Right lobe of liver (tissue), 6 donors: Measurements from ENCODE around the gene RRAS2. TPM values are rescaled to one million over a fixed set of nuclear protein-coding genes. Genes with fewer than 3 reads are reported as not detected.

Experiments used
- ATAC-seq, 4 donors: fragments of 200-7000 bp; cut with Tn5 transposase; one replicate each; pipeline ENCODE4 v1.9.1; 2020; ENCODE audit warnings: mild to moderate bottlenecking in 4 of 4, moderate library complexity in 4 of 4
- DNase-seq, 3 donors: peaks; one replicate each; pipeline ENCODE4 v3.0.0-alpha.2; 2020
- H3K27ac ChIP-seq, 3 donors: fragments of 200-600 bp; one replicate each; pipeline ENCODE4 v1.8.0; 2022
- H3K27me3 ChIP-seq, 2 donors: fragments of 200-600 bp; one replicate each; pipeline ENCODE4 v1.8.0; 2022
- H3K36me3 ChIP-seq, 4 donors: fragments of 200-600 bp; sonication (generic) in 1 of 4; one replicate each; pipeline versions ENCODE4 v1.5.1 to v1.8.0; 2017 to 2022; ENCODE audit warnings: control low read depth in 1 of 4
- H3K4me1 ChIP-seq, 4 donors: fragments of 200-600 bp; sonication (generic) in 1 of 4; one replicate each; pipeline versions ENCODE4 v1.5.1 to v1.8.0; 2017 to 2022; ENCODE audit warnings: control low read depth in 1 of 4
- H3K4me3 ChIP-seq, 3 donors: fragments of 200-600 bp; one replicate each; pipeline ENCODE4 v1.8.0; 2022
- H3K9me3 ChIP-seq, 4 donors: fragments of 200-600 bp; sonication (generic) in 1 of 4; one replicate each; pipeline versions ENCODE4 v1.5.1 to v1.8.0; 2017 to 2022; ENCODE audit warnings: control low read depth in 1 of 4
- POLR2A ChIP-seq: fragments of 450-650 bp; IDR thresholded peaks from one replicate; pipeline ENCODE4 v1.6.1; 2017; ENCODE audit warnings: antibody characterized with exemption, mild to moderate bottlenecking
- WGBS: methylation state at CpG from one replicate; pipeline ENCODE4 v1.1.6; 2018; ENCODE audit warnings: low coverage, low lambda C conversion rate; ENCODE audit not compliant: insufficient coverage; ENCODE audit errors: missing lambda C conversion rate; 5-methylcytosine and 5-hydroxymethylcytosine counted together
- intact Hi-C, 2 donors: fragments of 100-400 bp; cut with DNase I; formaldehyde crosslinking; loops; one replicate each; pipeline versions ENCODE4 v1.11.2 to v1.14.1; 2022
- total RNA-seq, 6 experiments: library from RNA; depleted of rRNA in 2 of 6; stranded (reverse); fragments of >200 nt in 2 of 6; fragmentation: NEBNext Ultra II Directional in 3 of 6; extraction: Animal tissue kit (Norgen Biotek cat#: 25700) in 3 of 6; gene quantifications; one replicate each; pipeline versions ENCODE4 v1.1.0 to v1.2.4, GENCODE V29; 2016 to 2023
- TF ChIP-seq, protein P1 (sequence below), 4 donors: fragments of 200-600 bp in 3 of 4; fragments of 450-650 bp in 1 of 4; IDR thresholded peaks; one replicate each; pipeline versions ENCODE4 v1.5.1 to v1.8.0; 2016 to 2022; ENCODE audit warnings: antibody characterized with exemption in 4 of 4, mild to moderate bottlenecking in 2 of 4
- donor health status: DM: no; HTN: yes; CAD: no.
- donor health status: DM: no; HTN: no; CAD: no.
- donor health status: DM: no; HTN: no; CAD: no.
- donor health status: DM: no; HTN: yes; CAD: no.
- donor health status: DM: no; HTN: yes; CAD: no.

RRAS2 gene
- total RNA-seq, 6 experiments from 2014 or later: 21.0 to 44.8 (median 31.1) TPM

DNA sequence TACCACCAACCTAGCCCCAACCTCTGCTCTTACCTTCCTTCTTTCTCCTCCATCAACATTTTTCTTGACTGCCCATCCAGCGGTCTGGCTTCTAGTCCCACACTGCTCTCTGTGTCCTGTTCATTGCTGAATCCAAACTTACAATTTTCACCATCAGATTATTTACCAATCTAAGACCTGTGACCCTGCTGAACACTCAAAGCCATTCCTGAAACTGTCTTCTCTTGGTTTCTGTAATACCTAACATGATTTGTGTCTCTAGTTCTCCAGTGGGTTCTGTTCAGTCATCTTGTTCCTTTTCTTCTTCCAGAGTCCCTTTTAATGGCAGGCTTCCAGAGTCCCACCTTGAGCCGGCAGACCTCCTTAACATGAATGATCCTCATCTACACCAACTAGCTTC is 24.1 kb downstream of the RRAS2 start:
- WGBS: 79% methylated on average over 2 of the region's 2 CpGs
- Histone ChIP-seq H3K4me3 (no peak overlapping the region), H3K4me1 (no peaks in the 10 kb centered on the region), H3K36me3 (no peaks in the 10 kb centered on the region), H3K27me3 (no peaks in the 10 kb centered on the region), H3K27ac (no peak overlapping the region), H3K9me3 (no peaks in the 10 kb centered on the region)
- no peak for TF ChIP-seq POLR2A
- TF ChIP-seq, protein P1, sequence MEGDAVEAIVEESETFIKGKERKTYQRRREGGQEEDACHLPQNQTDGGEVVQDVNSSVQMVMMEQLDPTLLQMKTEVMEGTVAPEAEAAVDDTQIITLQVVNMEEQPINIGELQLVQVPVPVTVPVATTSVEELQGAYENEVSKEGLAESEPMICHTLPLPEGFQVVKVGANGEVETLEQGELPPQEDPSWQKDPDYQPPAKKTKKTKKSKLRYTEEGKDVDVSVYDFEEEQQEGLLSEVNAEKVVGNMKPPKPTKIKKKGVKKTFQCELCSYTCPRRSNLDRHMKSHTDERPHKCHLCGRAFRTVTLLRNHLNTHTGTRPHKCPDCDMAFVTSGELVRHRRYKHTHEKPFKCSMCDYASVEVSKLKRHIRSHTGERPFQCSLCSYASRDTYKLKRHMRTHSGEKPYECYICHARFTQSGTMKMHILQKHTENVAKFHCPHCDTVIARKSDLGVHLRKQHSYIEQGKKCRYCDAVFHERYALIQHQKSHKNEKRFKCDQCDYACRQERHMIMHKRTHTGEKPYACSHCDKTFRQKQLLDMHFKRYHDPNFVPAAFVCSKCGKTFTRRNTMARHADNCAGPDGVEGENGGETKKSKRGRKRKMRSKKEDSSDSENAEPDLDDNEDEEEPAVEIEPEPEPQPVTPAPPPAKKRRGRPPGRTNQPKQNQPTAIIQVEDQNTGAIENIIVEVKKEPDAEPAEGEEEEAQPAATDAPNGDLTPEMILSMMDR (IDR thresholded peaks at IDR 0.05): no peak
- peak in 3 of 4 donors; percentile 23 to 47 (median 38) for ATAC-seq
- no peak for DNase-seq
- intact Hi-C loops: no loop called here

DNA sequence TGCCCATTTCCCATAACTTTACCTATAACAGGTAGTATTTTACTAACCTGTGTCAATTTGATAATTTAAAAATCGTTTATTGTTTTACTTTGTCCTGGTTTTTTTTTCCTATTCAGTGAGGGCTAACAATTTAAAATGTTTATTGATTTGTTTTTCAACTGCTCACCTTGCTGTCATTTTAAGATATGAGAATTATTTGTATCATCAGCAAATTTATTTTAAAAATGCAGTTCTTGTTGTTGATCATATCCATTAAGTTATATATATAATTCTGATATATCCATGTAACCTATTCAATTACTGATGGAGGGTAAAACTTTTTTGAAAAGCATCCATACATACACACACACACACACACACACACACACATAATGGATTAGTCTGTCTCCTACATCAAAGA is 24.8 kb downstream of the RRAS2 start:
- intact Hi-C loops: no loop called here

DNA sequence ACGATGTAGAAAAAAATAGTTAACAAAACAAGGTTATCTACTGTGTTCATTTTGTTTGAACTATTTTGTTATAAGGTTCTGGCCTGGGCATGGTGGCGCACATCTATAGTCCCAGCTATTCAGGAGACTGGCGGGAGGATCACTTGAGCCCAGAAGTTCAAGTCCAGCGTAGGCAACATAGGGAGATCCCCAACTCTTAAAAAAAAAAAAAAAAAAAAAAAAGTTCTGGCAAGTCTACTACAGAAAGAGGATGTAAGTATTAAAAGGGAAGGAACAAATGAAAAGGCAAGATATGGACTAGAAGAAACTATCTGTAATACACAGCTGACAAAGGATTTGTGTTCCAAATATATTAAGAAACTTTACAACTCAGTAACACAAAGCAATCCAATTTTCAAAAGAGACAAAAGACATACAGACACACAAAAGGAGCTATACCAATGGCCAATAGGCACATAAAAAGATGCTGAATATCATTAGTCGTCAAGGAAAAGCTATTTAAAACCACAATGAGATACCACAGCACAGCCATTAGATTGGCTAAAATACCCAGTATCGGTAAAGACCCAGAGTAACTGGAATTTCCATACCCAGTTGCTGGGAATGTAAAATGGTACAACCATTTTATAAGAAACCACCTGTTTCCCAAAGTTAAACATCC is 27.4 kb downstream of the RRAS2 start:
- WGBS: 46% methylated on average over 5 of the region's 6 CpGs
- H3K4me3 ChIP-seq: no peak overlapping the region
- no peak for TF ChIP-seq POLR2A
- TF ChIP-seq, protein P1 (IDR thresholded peaks at IDR 0.05): no peak
- intact Hi-C loops: no loop called here
- DNase-seq (no peak), ATAC-seq (peak in 2 of 4 donors; percentile 19 to 22)
- H3K4me1 ChIP-seq: no peaks in the 10 kb centered on the region
- H3K36me3 ChIP-seq: no peaks in the 10 kb centered on the region
- no peaks in the 10 kb centered on the region for H3K9me3 ChIP-seq
- H3K27me3 ChIP-seq: no peaks in the 10 kb centered on the region
- H3K27ac ChIP-seq: no peak overlapping the region

More for the DNA sequence above, 24.8 kb downstream of the RRAS2 start:
- no peak for TF ChIP-seq POLR2A
- TF ChIP-seq, protein P1 (IDR thresholded peaks at IDR 0.05): no peak
- 83% methylated on average over 1 of the region's 1 CpG for WGBS
- H3K36me3 ChIP-seq: no peaks in the 10 kb centered on the region
- no peak for ATAC-seq
- H3K9me3 ChIP-seq: no peaks in the 10 kb centered on the region
- no peak overlapping the region for H3K4me3 ChIP-seq
- no peaks in the 10 kb centered on the region for H3K27me3 ChIP-seq
- no peak overlapping the region for H3K27ac ChIP-seq
- no peak for DNase-seq
- H3K4me1 ChIP-seq: no peaks in the 10 kb centered on the region

DNA sequence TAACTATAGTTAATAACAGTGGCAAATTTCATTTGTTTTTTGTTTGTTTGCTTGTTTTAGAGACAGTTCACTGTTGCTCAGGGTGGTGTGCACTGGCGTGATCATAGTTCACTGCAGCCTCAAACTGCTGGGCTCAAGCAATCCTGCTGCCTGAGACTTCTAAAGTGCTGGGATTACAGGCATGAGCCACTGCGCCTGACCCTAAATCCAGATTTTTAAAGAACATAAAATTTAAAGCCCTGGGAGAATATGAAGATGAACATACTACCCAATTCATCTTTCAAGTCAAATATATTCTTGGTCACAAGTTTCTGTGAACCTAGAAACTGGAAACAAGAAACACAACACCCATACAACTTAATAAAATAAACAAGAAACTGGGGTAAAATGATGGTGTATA is 28.1 kb downstream of the RRAS2 start:
- intact Hi-C loops: no loop called here
- no peak overlapping the region for H3K27ac ChIP-seq
- WGBS: 54% methylated on average over 2 of the region's 2 CpGs

More for the DNA sequence above, 28.1 kb downstream of the RRAS2 start:
- peak in 2 of 4 donors; percentile 27 to 42 for ATAC-seq
- H3K4me3 ChIP-seq: no peak overlapping the region
- H3K9me3 ChIP-seq: no peaks in the 10 kb centered on the region
- no peaks in the 10 kb centered on the region for H3K4me1 ChIP-seq
- H3K36me3 ChIP-seq: no peaks in the 10 kb centered on the region
- no peak for DNase-seq
- TF ChIP-seq, protein P1 (IDR thresholded peaks at IDR 0.05): no peak
- TF ChIP-seq POLR2A: no peak
- no peaks in the 10 kb centered on the region for H3K27me3 ChIP-seq
